HL-60 (cell line): ENCODE results near the gene HIRA.

Source experiments
- DNase-seq, 2 experiments: peaks; one replicate each; pipeline ENCODE4 v3.0.0-alpha.2; 2010 to 2020; ENCODE audit warnings: low read depth in 1 of 2, low spot score in 1 of 2
- H3K27ac ChIP-seq: fragments of 250-450 bp; sonication (Bioruptor Pico); replicated peaks from 2 replicates; pipeline ENCODE4 v1.5.1; 2020; ENCODE audit warnings: mild to moderate bottlenecking, moderate library complexity
- H3K27me3 ChIP-seq: fragments of 250-450 bp; sonication (Bioruptor Pico); 2 replicates; pipeline ENCODE4 v1.5.1; 2021; ENCODE audit warnings: mild to moderate bottlenecking, moderate library complexity; ENCODE audit not compliant: insufficient read depth, poor library complexity, severe bottlenecking
- H3K4me3 ChIP-seq: replicated peaks from 2 replicates; pipeline ENCODE4 v1.5.1; 2011; ENCODE audit warnings: mild to moderate bottlenecking, control low read depth, low read length; ENCODE audit not compliant: insufficient read depth
- CTCF ChIP-seq: IDR thresholded peaks from one replicate; pipeline ENCODE4 v1.5.1; 2011; ENCODE audit warnings: low read length, control low read depth, inconsistent platforms; ENCODE audit not compliant: insufficient read depth
- GABPA ChIP-seq: IDR thresholded peaks from 2 replicates; pipeline ENCODE4 v1.6.1; 2012; ENCODE audit warnings: low read depth
- POLR2AphosphoS5 ChIP-seq: IDR thresholded peaks from 2 replicates; pipeline ENCODE4 v1.6.1; 2012; ENCODE audit warnings: low read depth
- SPI1 ChIP-seq: IDR thresholded peaks from 2 replicates; pipeline ENCODE4 v1.6.1; 2012; ENCODE audit warnings: low read depth, mild to moderate bottlenecking, borderline replicate concordance
- TF ChIP-seq, protein P1 (sequence below): IDR thresholded peaks from 2 replicates; pipeline ENCODE4 v1.6.1; 2012; ENCODE audit warnings: low read depth; ENCODE audit not compliant: insufficient replicate concordance

Gene HIRA

GRCh38 chr22:19355413-19356157, 75.9 kb downstream of the HIRA start:
- TF ChIP-seq POLR2AphosphoS5 = no peak
- TF ChIP-seq, protein P1, sequence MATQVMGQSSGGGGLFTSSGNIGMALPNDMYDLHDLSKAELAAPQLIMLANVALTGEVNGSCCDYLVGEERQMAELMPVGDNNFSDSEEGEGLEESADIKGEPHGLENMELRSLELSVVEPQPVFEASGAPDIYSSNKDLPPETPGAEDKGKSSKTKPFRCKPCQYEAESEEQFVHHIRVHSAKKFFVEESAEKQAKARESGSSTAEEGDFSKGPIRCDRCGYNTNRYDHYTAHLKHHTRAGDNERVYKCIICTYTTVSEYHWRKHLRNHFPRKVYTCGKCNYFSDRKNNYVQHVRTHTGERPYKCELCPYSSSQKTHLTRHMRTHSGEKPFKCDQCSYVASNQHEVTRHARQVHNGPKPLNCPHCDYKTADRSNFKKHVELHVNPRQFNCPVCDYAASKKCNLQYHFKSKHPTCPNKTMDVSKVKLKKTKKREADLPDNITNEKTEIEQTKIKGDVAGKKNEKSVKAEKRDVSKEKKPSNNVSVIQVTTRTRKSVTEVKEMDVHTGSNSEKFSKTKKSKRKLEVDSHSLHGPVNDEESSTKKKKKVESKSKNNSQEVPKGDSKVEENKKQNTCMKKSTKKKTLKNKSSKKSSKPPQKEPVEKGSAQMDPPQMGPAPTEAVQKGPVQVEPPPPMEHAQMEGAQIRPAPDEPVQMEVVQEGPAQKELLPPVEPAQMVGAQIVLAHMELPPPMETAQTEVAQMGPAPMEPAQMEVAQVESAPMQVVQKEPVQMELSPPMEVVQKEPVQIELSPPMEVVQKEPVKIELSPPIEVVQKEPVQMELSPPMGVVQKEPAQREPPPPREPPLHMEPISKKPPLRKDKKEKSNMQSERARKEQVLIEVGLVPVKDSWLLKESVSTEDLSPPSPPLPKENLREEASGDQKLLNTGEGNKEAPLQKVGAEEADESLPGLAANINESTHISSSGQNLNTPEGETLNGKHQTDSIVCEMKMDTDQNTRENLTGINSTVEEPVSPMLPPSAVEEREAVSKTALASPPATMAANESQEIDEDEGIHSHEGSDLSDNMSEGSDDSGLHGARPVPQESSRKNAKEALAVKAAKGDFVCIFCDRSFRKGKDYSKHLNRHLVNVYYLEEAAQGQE = no peak
- TF ChIP-seq CTCF = no peak
- no peak for TF ChIP-seq GABPA
- no peak for TF ChIP-seq SPI1
- no peaks in the 10 kb centered on the region for H3K27me3 ChIP-seq
- no peak overlapping the region for H3K27ac ChIP-seq
- DNase-seq = no peak
- H3K4me3 ChIP-seq = no peak overlapping the region

DNA sequence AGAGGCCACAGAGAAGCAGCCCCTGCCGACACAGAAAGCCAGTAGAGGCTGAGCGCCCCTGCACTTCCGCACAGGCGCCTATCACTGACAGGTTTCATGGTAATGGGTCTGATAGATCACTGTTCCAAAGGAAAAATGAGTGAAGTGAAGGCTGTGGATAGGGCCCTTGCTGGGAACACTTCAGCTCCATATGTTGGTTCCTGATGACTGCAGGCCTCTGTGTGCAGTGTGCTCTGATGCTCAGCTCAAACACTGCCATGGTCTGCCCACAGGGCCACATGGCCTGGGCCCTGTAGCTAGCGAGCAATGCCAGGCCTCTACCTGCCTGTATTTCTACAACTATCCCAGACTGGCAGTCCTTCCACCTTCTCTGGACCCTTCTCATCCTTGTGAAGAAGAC, 77.3 kb downstream of the HIRA start:
- DNase-seq = no peak
- Histone ChIP-seq H3K4me3 (no peak overlapping the region), H3K27me3 (no peaks in the 10 kb centered on the region), H3K27ac (no peak overlapping the region)
- no peak for TF ChIP-seq POLR2AphosphoS5
- no peak for TF ChIP-seq GABPA
- TF ChIP-seq SPI1 = no peak
- TF ChIP-seq, protein P1 = no peak
- no peak for TF ChIP-seq CTCF

DNA sequence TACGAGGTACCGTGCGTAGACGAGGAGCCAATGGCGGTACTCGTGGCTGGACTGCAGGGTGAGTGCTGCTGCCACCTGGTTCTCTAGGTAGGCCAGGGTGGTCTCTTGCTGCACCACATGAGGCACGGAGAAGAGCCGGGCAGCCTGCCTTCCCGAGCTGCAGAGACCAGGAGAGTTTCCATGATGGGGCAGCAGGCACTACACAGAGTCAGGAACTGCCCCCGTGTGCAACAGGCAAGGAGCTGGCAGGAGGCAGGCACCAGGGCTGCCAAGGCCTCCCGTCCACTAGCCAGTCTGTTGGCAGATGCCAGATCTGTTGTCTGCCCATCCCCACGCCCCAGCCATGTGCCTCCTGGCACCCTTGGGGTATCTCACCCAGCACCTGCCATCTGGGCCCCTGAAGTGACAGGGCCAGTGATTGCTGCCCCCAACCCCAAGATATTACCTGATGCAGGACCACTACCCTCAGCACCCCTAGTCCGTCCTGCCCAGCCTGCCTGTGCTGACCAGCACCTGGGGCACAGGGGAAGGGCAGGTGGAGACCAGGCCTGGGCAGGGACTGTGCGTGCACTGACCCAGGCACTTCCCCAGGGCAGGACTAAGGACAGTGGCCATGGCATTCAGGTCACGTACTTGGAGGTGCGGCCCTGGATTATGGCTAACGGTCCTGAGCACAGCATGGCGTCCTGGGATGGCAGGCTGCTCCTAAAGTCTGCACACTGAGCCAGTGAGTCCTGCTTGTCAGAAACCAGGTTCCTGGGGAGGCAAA, 78.0 kb downstream of the HIRA start:
- no peak overlapping the region for H3K4me3 ChIP-seq
- no peaks in the 10 kb centered on the region for H3K27me3 ChIP-seq
- no peak for DNase-seq
- H3K27ac ChIP-seq = no peak overlapping the region
- TF ChIP-seq POLR2AphosphoS5 (no peak), GABPA (no peak), SPI1 (no peak), CTCF (no peak)
- TF ChIP-seq, protein P1 = no peak
